HCT116 (cell line): ENCODE data around the gene LY6G6F.

ENCODE experiments used
- CBX3 ChIP-seq: IDR thresholded peaks from 2 replicates; pipeline ENCODE4 v1.6.1; 2012; ENCODE audit warnings: low read depth
- EZH2 ChIP-seq: fragments of 200-600 bp; sonication (generic); IDR thresholded peaks from 2 replicates; pipeline ENCODE4 v1.6.1; 2017; ENCODE audit warnings: antibody characterized with exemption, mixed run types
- FOSL1 ChIP-seq: IDR thresholded peaks from 2 replicates; pipeline ENCODE4 v1.6.1; 2012; ENCODE audit warnings: low read depth
- JUND ChIP-seq: IDR thresholded peaks from 2 replicates; pipeline ENCODE4 v1.6.1; 2012
- POLR2A ChIP-seq: IDR thresholded peaks from 2 replicates; pipeline ENCODE4 v1.7.0; 2011; ENCODE audit warnings: borderline replicate concordance; ENCODE audit not compliant: insufficient read depth, insufficient read length; ENCODE audit errors: extremely low read depth
- POLR2AphosphoS5 ChIP-seq: IDR thresholded peaks from 2 replicates; pipeline ENCODE4 v1.6.1; 2011; ENCODE audit warnings: mild to moderate bottlenecking, low read depth, low read length, moderate library complexity
- RAD21 ChIP-seq: IDR thresholded peaks from 2 replicates; pipeline ENCODE4 v1.6.1; 2012; ENCODE audit warnings: low read depth, mild to moderate bottlenecking
- SP1 ChIP-seq: IDR thresholded peaks from 2 replicates; pipeline ENCODE4 v1.6.1; 2012; ENCODE audit warnings: low read depth
- SRF ChIP-seq: IDR thresholded peaks from 2 replicates; pipeline ENCODE4 v1.6.1; 2012; ENCODE audit warnings: low read depth
- ZFX ChIP-seq: fragments of 450-650 bp; IDR thresholded peaks from 2 replicates; pipeline ENCODE4 v1.6.1; 2017
- TF ChIP-seq, protein P1 (sequence below), 3 experiments: fragments of 200-600 bp in 1 of 3; sonication (generic) in 1 of 3; IDR thresholded peaks in 2 of 3; conservative IDR thresholded peaks in 1 of 3; 2 replicates each; pipeline ENCODE4 v1.5.1; 2012 to 2017; ENCODE audit warnings: low read depth in 2 of 3, low read length in 2 of 3, antibody characterized with exemption in 1 of 3, borderline replicate concordance in 1 of 3, control low read depth in 1 of 3, mild to moderate bottlenecking in 1 of 3, mixed read lengths in 1 of 3, mixed run types in 1 of 3, moderate library complexity in 1 of 3; ENCODE audit not compliant: insufficient read depth in 1 of 3
- TF ChIP-seq, protein P2 (sequence below): IDR thresholded peaks from 2 replicates; pipeline ENCODE4 v1.6.1; 2012; ENCODE audit warnings: low read depth
- TF ChIP-seq, protein P3 (sequence below): IDR thresholded peaks from 2 replicates; pipeline ENCODE4 v1.6.1; 2011; ENCODE audit warnings: mild to moderate bottlenecking, low read length, moderate library complexity; ENCODE audit not compliant: insufficient replicate concordance; ENCODE audit errors: extremely low read depth

DNA sequence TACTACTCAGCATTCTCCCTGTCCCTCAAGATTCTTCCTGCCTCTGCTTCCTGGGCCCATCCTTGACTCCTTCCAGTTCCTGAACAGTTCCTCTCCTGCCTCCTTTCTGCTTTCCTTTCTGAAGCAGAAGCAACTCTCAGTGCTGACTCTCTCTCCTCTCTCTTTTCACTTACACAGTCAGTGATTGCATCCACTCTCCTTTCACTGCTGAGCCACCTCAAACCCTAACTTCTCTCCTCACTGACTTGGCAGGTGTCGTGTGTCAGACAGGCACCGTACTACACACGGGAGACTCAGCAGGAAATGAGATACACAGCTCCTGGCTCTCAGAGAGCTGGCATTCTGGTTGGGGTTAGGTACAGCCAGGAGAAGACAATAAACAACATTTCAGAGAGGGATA lies 9.1 kb upstream of the LY6G6F start:
- TF ChIP-seq CBX3 (no peak), SRF (no peak), RAD21 (no peak), POLR2A (no peak), POLR2AphosphoS5 (no peak), EZH2 (no peak), ZFX (no peak), SP1 (no peak), JUND (no peak), FOSL1 (no peak)
- TF ChIP-seq, protein P1, sequence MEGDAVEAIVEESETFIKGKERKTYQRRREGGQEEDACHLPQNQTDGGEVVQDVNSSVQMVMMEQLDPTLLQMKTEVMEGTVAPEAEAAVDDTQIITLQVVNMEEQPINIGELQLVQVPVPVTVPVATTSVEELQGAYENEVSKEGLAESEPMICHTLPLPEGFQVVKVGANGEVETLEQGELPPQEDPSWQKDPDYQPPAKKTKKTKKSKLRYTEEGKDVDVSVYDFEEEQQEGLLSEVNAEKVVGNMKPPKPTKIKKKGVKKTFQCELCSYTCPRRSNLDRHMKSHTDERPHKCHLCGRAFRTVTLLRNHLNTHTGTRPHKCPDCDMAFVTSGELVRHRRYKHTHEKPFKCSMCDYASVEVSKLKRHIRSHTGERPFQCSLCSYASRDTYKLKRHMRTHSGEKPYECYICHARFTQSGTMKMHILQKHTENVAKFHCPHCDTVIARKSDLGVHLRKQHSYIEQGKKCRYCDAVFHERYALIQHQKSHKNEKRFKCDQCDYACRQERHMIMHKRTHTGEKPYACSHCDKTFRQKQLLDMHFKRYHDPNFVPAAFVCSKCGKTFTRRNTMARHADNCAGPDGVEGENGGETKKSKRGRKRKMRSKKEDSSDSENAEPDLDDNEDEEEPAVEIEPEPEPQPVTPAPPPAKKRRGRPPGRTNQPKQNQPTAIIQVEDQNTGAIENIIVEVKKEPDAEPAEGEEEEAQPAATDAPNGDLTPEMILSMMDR (IDR thresholded peaks at IDR 0.05 in 2 of 3, conservative IDR thresholded peaks at IDR 0.05 in 1 of 3; ENCODE audit: borderline replicate concordance in 1 of 3, insufficient read depth in 1 of 3, low read depth in 2 of 3, low read length in 2 of 3): no peak
- TF ChIP-seq, protein P2, sequence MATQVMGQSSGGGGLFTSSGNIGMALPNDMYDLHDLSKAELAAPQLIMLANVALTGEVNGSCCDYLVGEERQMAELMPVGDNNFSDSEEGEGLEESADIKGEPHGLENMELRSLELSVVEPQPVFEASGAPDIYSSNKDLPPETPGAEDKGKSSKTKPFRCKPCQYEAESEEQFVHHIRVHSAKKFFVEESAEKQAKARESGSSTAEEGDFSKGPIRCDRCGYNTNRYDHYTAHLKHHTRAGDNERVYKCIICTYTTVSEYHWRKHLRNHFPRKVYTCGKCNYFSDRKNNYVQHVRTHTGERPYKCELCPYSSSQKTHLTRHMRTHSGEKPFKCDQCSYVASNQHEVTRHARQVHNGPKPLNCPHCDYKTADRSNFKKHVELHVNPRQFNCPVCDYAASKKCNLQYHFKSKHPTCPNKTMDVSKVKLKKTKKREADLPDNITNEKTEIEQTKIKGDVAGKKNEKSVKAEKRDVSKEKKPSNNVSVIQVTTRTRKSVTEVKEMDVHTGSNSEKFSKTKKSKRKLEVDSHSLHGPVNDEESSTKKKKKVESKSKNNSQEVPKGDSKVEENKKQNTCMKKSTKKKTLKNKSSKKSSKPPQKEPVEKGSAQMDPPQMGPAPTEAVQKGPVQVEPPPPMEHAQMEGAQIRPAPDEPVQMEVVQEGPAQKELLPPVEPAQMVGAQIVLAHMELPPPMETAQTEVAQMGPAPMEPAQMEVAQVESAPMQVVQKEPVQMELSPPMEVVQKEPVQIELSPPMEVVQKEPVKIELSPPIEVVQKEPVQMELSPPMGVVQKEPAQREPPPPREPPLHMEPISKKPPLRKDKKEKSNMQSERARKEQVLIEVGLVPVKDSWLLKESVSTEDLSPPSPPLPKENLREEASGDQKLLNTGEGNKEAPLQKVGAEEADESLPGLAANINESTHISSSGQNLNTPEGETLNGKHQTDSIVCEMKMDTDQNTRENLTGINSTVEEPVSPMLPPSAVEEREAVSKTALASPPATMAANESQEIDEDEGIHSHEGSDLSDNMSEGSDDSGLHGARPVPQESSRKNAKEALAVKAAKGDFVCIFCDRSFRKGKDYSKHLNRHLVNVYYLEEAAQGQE: no peak
- TF ChIP-seq, protein P3, sequence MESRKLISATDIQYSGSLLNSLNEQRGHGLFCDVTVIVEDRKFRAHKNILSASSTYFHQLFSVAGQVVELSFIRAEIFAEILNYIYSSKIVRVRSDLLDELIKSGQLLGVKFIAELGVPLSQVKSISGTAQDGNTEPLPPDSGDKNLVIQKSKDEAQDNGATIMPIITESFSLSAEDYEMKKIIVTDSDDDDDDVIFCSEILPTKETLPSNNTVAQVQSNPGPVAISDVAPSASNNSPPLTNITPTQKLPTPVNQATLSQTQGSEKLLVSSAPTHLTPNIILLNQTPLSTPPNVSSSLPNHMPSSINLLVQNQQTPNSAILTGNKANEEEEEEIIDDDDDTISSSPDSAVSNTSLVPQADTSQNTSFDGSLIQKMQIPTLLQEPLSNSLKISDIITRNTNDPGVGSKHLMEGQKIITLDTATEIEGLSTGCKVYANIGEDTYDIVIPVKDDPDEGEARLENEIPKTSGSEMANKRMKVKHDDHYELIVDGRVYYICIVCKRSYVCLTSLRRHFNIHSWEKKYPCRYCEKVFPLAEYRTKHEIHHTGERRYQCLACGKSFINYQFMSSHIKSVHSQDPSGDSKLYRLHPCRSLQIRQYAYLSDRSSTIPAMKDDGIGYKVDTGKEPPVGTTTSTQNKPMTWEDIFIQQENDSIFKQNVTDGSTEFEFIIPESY: no peak
